Activated CD4-positive, alpha-beta T cell treated with anti-CD3 and anti-CD28 coated beads, Interleukin-2, amount 10 ng/mL, durations not matched to agents 7 days and 5 days (primary cell): Measurements from ENCODE around the gene EFCC1. TPM values are rescaled to one million over a fixed set of nuclear protein-coding genes. Genes with fewer than 3 reads are reported as not detected.

ENCODE experiments used
- CTCF ChIA-PET: fragments of 350-600 bp; sonication (Branson Sonifier 250); formaldehyde crosslinking; loops from one replicate; lab custom pipeline; 2021; ENCODE audit warnings: antibody characterized with exemption; lab: Charles Lee
- POLR2A ChIA-PET: fragments of 350-600 bp; sonication (Branson Sonifier 250); formaldehyde crosslinking; loops from one replicate; lab custom pipeline; 2021; ENCODE audit warnings: antibody characterized with exemption; lab: Charles Lee
- DNase-seq: peaks from one replicate; pipeline ENCODE4 v3.0.0-alpha.2; 2020
- H3K27ac Mint-ChIP-seq: one replicate; pipeline ENCODE4 v1.8.0; 2021; ENCODE audit warnings: mild to moderate bottlenecking, moderate library complexity, mixed read lengths
- H3K27me3 Mint-ChIP-seq: one replicate; pipeline ENCODE4 v1.8.0; 2021; ENCODE audit warnings: mixed read lengths
- H3K36me3 Mint-ChIP-seq: one replicate; pipeline ENCODE4 v1.8.0; 2021; ENCODE audit warnings: low read depth, mixed read lengths
- H3K4me1 Mint-ChIP-seq: one replicate; pipeline ENCODE4 v1.8.0; 2021; ENCODE audit warnings: mixed read lengths
- H3K4me3 Mint-ChIP-seq: one replicate; pipeline ENCODE4 v1.8.0; 2021; ENCODE audit warnings: mild to moderate bottlenecking, moderate library complexity, mixed read lengths
- H3K9me3 Mint-ChIP-seq: one replicate; pipeline ENCODE4 v1.8.0; 2021; ENCODE audit warnings: mixed read lengths
- total RNA-seq, 2 experiments: library from RNA; stranded (reverse); gene quantifications; one replicate each; pipeline ENCODE4 v1.2.3, GENCODE V29; 2021

EFCC1 gene
- total RNA-seq, 2 experiments from 2014 or later = 0.07 TPM; not detected in 1

DNA sequence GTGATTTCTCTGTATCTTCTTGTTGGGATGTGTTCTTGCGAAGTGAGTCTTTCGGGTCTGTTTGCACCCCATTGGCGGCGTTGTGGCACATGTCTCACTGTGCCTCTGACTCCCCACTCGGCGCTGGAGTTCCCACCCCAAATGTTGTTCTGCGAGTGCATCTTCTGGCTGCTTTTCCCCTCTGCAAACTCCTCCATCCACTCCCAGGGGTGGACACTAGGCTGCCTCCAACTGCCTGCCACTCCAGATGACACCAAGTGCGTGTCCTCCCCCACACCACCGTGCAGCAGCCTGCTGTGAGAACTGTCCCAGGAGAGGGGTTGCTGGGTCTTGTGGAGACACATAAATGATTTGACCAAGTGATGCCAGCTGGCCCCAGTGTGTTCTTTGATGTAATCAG lies 17.6 kb downstream of the EFCC1 start:
- H3K4me3 Mint-ChIP-seq = no peak overlapping the region
- POLR2A ChIA-PET = no interaction called here
- H3K27ac Mint-ChIP-seq = no peak overlapping the region
- peaks cover 40% of the 10 kb centered on the region for H3K4me1 Mint-ChIP-seq
- H3K9me3 Mint-ChIP-seq = no peaks in the 10 kb centered on the region
- no peaks in the 10 kb centered on the region for H3K27me3 Mint-ChIP-seq
- DNase-seq = no peak
- no peaks in the 10 kb centered on the region for H3K36me3 Mint-ChIP-seq
- CTCF ChIA-PET = no interaction called here

DNA sequence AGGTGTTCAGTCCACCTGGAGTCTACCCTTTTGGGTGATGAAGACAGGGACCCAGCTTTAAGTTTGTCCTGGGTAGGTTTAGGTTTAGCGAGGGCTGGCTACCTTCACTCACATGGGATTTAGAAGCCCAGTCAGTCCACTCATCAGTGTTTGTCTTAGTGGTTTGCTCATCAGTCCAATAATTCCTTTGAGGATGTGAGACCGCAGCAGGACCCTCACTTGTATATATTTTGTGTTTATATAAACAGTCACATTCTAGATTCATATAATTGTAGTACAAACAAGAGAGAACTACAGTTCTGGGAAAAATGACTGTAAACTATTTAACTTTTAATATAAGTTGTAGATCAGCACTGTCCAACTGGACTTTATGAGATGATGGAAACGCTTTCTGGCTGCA lies 18.2 kb downstream of the EFCC1 start:
- no peak overlapping the region for H3K27ac Mint-ChIP-seq
- H3K9me3 Mint-ChIP-seq = no peaks in the 10 kb centered on the region
- ChIA-PET POLR2A (no interaction called here), CTCF (interaction anchor here (0.6 to 2.7 kb wide), 4 partner anchors 9 to 34 kb away, joined by 3 to 13 read pairs (median 4); no protein-coding TSS in a partner anchor)
- no peaks in the 10 kb centered on the region for H3K27me3 Mint-ChIP-seq
- no peaks in the 10 kb centered on the region for H3K36me3 Mint-ChIP-seq
- no peak for DNase-seq
- peaks cover 40% of the 10 kb centered on the region for H3K4me1 Mint-ChIP-seq
- H3K4me3 Mint-ChIP-seq = no peak overlapping the region

DNA sequence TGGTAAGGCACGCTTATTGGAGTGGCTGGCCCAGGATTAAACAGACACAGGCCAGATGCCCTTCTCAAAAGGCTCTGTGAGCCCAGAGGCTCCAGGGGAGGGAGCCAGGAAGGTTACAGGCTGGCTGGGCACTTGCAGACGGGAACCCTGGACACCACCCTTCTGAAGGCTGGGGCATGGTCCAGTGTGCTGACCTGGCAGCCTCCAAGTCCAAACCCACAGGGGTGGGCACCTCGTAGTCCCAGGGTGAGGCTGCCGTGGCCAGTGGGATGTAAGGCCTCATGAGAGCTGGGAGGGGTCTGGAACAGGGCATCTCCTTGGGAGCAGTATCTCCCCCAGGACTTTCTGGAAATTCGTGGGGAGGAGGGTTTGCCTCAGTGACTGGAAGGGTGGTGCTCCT lies 19.6 kb downstream of the EFCC1 start:
- H3K9me3 Mint-ChIP-seq = no peaks in the 10 kb centered on the region
- H3K4me3 Mint-ChIP-seq = no peak overlapping the region
- H3K36me3 Mint-ChIP-seq = no peaks in the 10 kb centered on the region
- H3K27me3 Mint-ChIP-seq = no peaks in the 10 kb centered on the region
- ChIA-PET POLR2A (no interaction called here), CTCF (interaction anchor here (0.6 to 2.7 kb wide), 2 partner anchors 13 to 32 kb away, joined by 3 to 13 read pairs; no protein-coding TSS in a partner anchor)
- H3K4me1 Mint-ChIP-seq = peaks cover 28% of the 10 kb centered on the region
- H3K27ac Mint-ChIP-seq = no peak overlapping the region
- DNase-seq = no peak

DNA sequence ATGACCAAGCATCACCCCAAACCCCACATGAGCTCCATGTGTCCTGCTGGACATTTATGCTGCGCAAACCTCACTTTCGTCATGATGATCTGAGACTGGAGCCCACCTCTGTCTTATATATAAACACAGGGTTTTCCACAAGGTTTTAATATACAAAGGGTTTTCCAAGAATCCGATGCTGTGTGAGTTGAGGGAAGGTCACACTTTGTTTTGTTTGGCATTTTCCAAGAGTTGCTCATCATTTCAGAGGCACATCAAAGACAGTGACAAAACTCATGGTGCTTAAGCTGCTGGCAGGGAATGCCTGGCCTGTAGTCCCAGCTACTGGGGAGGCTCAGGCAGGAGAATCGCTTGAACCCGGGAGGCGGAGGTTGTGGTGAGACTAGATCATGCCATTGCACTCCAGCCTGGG lies 20.0 kb downstream of the EFCC1 start:
- H3K9me3 Mint-ChIP-seq = no peaks in the 10 kb centered on the region
- no peaks in the 10 kb centered on the region for H3K36me3 Mint-ChIP-seq
- no peak for DNase-seq
- no peaks in the 10 kb centered on the region for H3K27me3 Mint-ChIP-seq
- CTCF ChIA-PET = interaction anchor here (2.7 to 7.6 kb wide), 3 partner anchors 7 to 51 kb away, joined by 11 to 94 read pairs (median 13); no protein-coding TSS in a partner anchor
- H3K27ac Mint-ChIP-seq = no peak overlapping the region
- H3K4me3 Mint-ChIP-seq = no peak overlapping the region
- POLR2A ChIA-PET = no interaction called here
- peaks cover 27% of the 10 kb centered on the region for H3K4me1 Mint-ChIP-seq

DNA sequence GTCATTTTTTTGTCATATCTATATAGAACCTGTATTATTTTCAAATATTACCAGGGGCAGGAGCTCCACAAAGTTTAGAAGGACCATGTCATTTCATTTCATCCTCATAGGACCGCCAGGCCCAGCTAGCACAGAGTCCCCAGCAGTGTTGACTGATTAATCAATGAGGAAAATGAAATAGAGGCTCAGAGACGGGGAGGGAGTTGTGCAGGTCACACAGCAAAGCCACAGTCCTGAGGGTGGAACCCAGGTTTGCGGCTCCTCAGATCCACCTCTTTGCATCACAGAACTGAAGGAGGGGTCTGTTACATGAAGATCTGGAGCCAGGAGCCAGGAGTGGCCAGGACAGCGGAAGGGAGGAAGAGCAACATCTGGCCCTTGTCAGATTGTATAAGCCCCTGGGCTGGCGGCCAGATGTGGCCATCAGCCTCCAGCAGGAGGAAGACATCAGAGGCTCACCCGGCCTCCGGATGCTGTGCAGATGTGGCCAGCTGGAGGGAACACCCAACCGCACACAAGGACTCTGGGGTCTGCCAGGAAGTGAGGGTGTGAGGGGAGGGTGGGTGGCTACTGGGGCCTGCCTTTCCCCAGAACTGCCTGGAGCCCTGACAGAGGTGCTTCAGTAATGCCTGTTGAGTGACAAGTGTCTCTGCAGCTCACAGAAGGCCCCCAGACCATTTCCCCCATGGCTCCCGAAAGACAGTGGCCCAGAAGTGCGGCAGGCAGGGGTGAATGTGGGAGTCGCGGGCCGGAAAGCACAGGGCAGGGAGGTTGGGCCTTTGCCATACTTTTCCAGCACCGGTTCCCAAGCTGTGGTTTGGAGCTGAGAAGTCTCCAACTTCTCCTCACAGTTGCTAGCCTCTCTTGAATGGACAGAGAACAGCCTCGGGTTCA lies 21.3 kb downstream of the EFCC1 start:
- H3K4me1 Mint-ChIP-seq = peaks cover 25% of the 10 kb centered on the region
- no peak overlapping the region for H3K27ac Mint-ChIP-seq
- CTCF ChIA-PET = interaction anchor here (0.6 to 7.6 kb wide), 6 partner anchors 8 to 224 kb away, joined by 3 to 94 read pairs (median 4); no protein-coding TSS in a partner anchor
- no peak for DNase-seq
- no peaks in the 10 kb centered on the region for H3K36me3 Mint-ChIP-seq
- POLR2A ChIA-PET = no interaction called here
- no peaks in the 10 kb centered on the region for H3K9me3 Mint-ChIP-seq
- H3K27me3 Mint-ChIP-seq = no peaks in the 10 kb centered on the region
- H3K4me3 Mint-ChIP-seq = no peak overlapping the region

DNA sequence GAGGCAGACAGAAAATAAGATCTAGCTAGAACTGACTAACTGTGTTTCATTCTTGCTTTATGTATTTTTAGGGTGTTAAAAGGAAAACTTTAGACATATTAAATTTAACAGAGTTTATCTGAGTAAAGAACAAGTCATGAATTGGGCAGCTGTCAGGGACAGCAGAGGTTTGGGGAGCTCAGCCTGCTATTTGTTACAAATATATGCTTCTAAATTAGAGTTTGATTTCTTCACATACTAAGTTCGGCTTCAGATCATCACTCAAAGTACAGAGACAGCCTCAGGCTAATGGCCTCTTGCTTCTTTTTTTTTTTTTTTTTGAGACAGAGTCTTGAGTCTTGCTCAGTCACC lies 21.9 kb downstream of the EFCC1 start:
- Mint-ChIP-seq H3K36me3 (no peaks in the 10 kb centered on the region), H3K27ac (no peak overlapping the region), H3K27me3 (no peaks in the 10 kb centered on the region), H3K4me1 (peaks cover 19% of the 10 kb centered on the region), H3K9me3 (no peaks in the 10 kb centered on the region), H3K4me3 (no peak overlapping the region)
- ChIA-PET CTCF (interaction anchor here (0.6 to 7.6 kb wide), 6 partner anchors 9 to 223 kb away, joined by 3 to 94 read pairs (median 4); no protein-coding TSS in a partner anchor), POLR2A (no interaction called here)
- DNase-seq = no peak

DNA sequence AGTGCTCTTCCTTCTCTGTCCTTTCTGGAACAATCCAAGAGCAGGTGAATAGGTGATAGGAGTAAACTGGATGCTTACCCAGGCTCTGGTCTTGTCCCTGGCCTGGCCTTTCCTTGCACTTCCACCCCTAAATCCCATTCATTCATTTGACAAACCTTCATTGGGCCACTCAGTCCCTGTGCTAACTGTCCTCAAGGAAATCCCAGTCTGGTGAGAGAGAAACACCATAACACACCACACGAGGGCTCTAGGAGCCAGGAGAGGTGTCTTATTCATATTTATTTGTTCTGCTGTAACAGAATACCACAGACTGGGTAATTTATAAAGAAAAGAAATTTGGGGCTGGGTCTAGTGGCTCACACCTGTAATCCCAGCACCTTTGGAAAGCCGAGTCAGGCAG lies 22.8 kb downstream of the EFCC1 start:
- Mint-ChIP-seq H3K27me3 (no peaks in the 10 kb centered on the region), H3K9me3 (no peaks in the 10 kb centered on the region), H3K4me1 (peaks cover 17% of the 10 kb centered on the region), H3K36me3 (no peaks in the 10 kb centered on the region), H3K27ac (no peak overlapping the region), H3K4me3 (no peak overlapping the region)
- POLR2A ChIA-PET = no interaction called here
- CTCF ChIA-PET = interaction anchor here (1.0 to 7.6 kb wide), 4 partner anchors 10 to 222 kb away, joined by 3 to 94 read pairs (median 7); no protein-coding TSS in a partner anchor
- no peak for DNase-seq

DNA sequence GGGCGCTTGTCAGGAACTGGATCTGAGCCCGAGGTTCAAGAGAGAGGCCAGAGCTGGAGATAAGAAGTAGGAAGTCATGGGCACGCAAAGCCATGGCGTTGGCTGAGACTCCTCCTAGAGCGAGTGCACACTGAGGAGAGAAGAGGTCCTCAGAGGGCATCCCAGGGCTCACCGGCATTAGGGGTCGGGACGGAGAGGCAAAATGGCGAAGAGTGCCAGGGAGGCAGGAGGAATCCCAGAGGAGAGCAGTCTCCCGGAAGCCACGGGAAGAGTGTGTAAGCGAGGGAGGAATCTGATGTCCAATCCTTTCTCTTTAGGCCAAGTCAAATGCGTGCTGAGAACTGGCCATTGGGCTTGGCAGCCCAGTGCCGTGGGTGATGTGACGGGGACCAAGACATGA lies 24.0 kb downstream of the EFCC1 start:
- Mint-ChIP-seq H3K4me3 (no peak overlapping the region), H3K4me1 (peaks cover 17% of the 10 kb centered on the region), H3K36me3 (no peaks in the 10 kb centered on the region), H3K27ac (no peak overlapping the region), H3K27me3 (no peaks in the 10 kb centered on the region), H3K9me3 (no peaks in the 10 kb centered on the region)
- no peak for DNase-seq
- ChIA-PET POLR2A (no interaction called here), CTCF (interaction anchor here (1.7 to 7.6 kb wide), 4 partner anchors 11 to 55 kb away, joined by 5 to 94 read pairs (median 34); no protein-coding TSS in a partner anchor)

DNA sequence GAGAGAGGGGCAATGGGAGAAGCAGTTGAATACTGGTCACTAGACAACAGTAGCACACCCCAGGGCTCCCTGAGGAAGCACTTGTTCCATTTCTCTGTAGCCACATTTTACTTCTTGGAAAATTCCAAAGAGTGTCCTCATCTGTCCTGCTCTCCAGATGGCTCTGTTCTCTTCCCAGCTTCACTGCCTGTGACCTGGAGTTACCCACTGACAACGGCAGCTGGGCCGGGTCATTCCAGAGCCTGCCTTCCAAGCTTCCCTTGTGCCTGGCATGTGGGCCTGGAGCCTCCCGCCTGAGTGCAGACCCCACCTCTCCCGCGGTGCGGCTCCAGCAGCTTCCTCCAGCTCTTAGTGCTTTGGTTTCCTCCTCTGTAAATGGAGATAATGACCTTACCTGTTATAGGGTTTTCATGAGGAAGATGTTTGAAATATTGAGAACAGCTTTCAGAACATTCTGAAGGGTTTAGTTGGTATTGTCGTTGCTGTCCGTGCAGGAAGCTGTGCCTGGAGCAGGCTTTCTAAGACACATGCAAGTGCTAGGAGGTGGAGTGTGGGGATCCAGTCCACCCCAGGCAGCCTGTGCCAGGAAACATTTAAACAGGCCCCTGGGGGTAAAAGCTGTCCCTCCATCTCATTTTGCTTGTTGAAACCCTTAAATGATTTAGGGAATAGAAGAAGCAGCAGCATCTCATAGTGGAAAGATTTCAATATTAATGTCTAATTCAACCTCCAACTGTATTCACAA lies 24.8 kb downstream of the EFCC1 start:
- DNase-seq = no peak
- Mint-ChIP-seq H3K27me3 (no peaks in the 10 kb centered on the region), H3K9me3 (no peaks in the 10 kb centered on the region), H3K27ac (peak overlapping the region; percentile 94), H3K36me3 (no peaks in the 10 kb centered on the region), H3K4me1 (peaks cover 17% of the 10 kb centered on the region), H3K4me3 (peak overlapping the region; percentile 75)
- POLR2A ChIA-PET = no interaction called here
- CTCF ChIA-PET = interaction anchor here (1.0 to 7.6 kb wide), 11 partner anchors 12 to 223 kb away, joined by 3 to 94 read pairs (median 5); partner anchors contain the start of genes CFAP92 and COPG1

DNA sequence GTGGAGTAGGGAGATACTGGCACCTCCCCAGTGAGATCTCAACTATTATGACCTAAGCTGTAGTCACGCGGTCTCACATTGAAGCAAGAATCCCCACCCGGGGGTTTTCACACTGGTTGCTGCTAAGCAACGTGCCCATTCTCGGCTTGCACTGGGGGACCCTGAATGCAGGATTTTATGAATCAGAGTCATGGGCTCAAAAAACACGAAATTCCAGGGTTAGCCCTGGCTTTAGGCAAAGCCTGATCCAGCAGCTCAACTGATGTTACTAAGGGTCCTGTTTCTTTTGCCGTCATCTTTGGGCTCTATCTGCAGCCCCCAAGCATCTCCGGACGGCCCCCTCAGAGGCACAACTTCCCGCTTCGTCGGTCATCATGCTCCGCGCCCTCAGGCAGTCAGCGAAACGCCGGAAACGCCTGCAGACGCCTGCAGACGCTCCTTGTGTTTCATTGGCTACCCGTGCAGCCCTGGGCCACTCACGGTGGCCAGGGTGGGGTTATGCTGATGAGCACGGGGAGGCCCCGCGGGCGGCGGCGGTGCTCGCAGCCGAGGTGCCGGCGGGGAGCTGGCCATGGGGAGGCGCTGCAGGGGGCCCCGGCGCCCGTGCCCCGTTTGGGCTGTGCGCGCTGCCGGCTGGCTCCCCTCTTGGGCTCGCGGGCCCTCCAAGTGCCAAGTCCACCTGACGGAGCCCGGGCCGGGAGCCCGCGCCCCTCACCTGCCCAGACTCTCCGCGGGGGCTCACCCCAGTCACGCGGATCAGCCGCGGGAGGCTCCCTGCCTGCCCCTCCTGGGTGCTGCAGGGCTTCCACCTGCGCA lies 25.8 kb downstream of the EFCC1 start:
- CTCF ChIA-PET = interaction anchor here (0.6 to 7.6 kb wide), 29 partner anchors 11 to 346 kb away, joined by 3 to 94 read pairs (median 4); partner anchors contain the start of genes CFAP92 and COPG1
- H3K4me3 Mint-ChIP-seq = peak overlapping the region; percentile 75
- H3K36me3 Mint-ChIP-seq = no peaks in the 10 kb centered on the region
- H3K27ac Mint-ChIP-seq = peak overlapping the region; percentile 94
- H3K4me1 Mint-ChIP-seq = peaks cover 17% of the 10 kb centered on the region
- no peaks in the 10 kb centered on the region for H3K9me3 Mint-ChIP-seq
- DNase-seq = peak; percentile 95
- H3K27me3 Mint-ChIP-seq = no peaks in the 10 kb centered on the region
- POLR2A ChIA-PET = interaction anchor here (0.6 to 1.1 kb wide), 3 partner anchors 11 to 245 kb away, joined by 3 to 14 read pairs (median 4); no protein-coding TSS in a partner anchor

DNA sequence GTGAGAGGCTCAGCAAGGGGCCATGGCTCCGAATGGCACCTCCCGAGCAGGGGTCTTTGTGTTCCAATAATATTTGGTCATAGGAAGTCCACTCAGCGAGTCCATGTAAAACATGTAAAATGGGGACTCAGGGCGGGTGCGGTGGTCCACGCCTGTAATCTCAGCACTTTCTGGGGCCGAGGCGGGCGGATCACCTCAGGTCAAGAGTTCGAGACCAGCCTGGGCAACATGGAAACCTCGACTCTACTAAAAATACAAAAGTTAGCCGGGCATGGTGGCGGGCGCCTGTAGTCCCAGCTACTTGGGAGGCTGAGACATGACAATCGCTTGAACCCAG lies 26.4 kb downstream of the EFCC1 start:
- CTCF ChIA-PET = interaction anchor here (0.6 to 7.6 kb wide), 25 partner anchors 8 to 346 kb away, joined by 3 to 94 read pairs (median 4); partner anchors contain the start of gene COPG1
- POLR2A ChIA-PET = interaction anchor here (0.6 to 1.1 kb wide), 3 partner anchors 11 to 245 kb away, joined by 3 to 14 read pairs (median 4); no protein-coding TSS in a partner anchor
- H3K27ac Mint-ChIP-seq = peak overlapping the region; percentile 2
- no peak for DNase-seq
- H3K9me3 Mint-ChIP-seq = no peaks in the 10 kb centered on the region
- H3K36me3 Mint-ChIP-seq = no peaks in the 10 kb centered on the region
- H3K4me1 Mint-ChIP-seq = peaks cover 15% of the 10 kb centered on the region
- H3K4me3 Mint-ChIP-seq = peak overlapping the region; percentile 34
- H3K27me3 Mint-ChIP-seq = no peaks in the 10 kb centered on the region

DNA sequence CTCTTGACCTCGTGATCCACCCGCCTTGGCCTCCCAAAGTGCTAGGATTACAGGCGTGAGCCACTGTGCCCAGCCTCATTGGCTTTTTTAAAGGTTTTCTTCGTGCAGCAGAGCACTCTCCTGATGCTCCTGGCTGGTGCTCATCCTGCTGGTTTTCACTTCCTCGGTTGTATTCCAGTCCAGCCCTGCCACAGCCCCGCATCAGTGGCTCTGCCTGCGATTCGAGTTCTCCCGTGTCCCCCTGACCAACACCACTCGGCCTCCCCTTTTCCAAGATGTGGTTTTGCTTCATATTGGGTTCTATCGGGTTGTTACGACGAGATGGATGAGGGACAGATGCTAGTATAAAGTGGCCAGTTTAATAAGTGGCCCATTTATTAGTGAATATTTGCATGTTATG lies 27.8 kb downstream of the EFCC1 start:
- H3K27me3 Mint-ChIP-seq = no peaks in the 10 kb centered on the region

More for the DNA sequence above, 27.8 kb downstream of the EFCC1 start:
- H3K27ac Mint-ChIP-seq = no peak overlapping the region
- no peak overlapping the region for H3K4me3 Mint-ChIP-seq
- no peak for DNase-seq
- no peaks in the 10 kb centered on the region for H3K36me3 Mint-ChIP-seq
- H3K4me1 Mint-ChIP-seq = peaks cover 15% of the 10 kb centered on the region
- ChIA-PET POLR2A (no interaction called here), CTCF (interaction anchor here (3.8 to 7.6 kb wide), 2 partner anchors 15 to 24 kb away, joined by 41 to 94 read pairs; no protein-coding TSS in a partner anchor)
- H3K9me3 Mint-ChIP-seq = no peaks in the 10 kb centered on the region
